Stimulated activated CD4-positive, alpha-beta T cell treated with anti-CD3 and anti-CD28 coated beads, Interleukin-2, amount 100 ng/mL, for 4 hours (primary cell): ENCODE results near the gene RNF19B.
A peak's percentile ranks its signal among the peaks of the same experiment; 100 is the strongest.

ENCODE experiments used
- DNase-seq: peaks from one replicate; pipeline ENCODE4 v3.0.0-alpha.2; 2020; ENCODE audit warnings: low read depth

Gene RNF19B

GRCh38 chr1:32900956-32901822 lies 63.4 kb downstream of the RNF19B start, which contains the start of gene TMEM54:
Gene TMEM54, minus strand, starts transcription at chr1:32901389. Its CDS starts 151 bp downstream, at chr1:32901238.
- no peak for DNase-seq

- no peak for DNase-seq
Observed at GRCh38 chr1:32900371-32900955, 64.1 kb downstream of the RNF19B start.

- DNase-seq = no peak
Observed at GRCh38 chr1:32899586-32900296, 64.9 kb downstream of the RNF19B start.

GRCh38 chr1:32898958-32899357 lies 65.7 kb downstream of the RNF19B start:
- DNase-seq = no peak

- no peak for DNase-seq
Observed at GRCh38 chr1:32898056-32898455, 66.6 kb downstream of the RNF19B start.

- DNase-seq = no peak
Observed at GRCh38 chr1:32897082-32898049, 67.2 kb downstream of the RNF19B start.

- DNase-seq = no peak
Observed at GRCh38 chr1:32896451-32896850, 68.2 kb downstream of the RNF19B start.

- DNase-seq = no peak
Observed at GRCh38 chr1:32895325-32896215, 69.0 kb downstream of the RNF19B start.

GRCh38 chr1:32894681-32895080 lies 69.9 kb downstream of the RNF19B start:
- no peak for DNase-seq

- no peak for DNase-seq
Observed at GRCh38 chr1:32894019-32894600, 70.5 kb downstream of the RNF19B start.

- peak; percentile 18 for DNase-seq
Observed at GRCh38 chr1:32893198-32894018, 71.2 kb downstream of the RNF19B start.

GRCh38 chr1:32892368-32893197 lies 72.0 kb downstream of the RNF19B start:
- DNase-seq = no peak

GRCh38 chr1:32891630-32892029 lies 73.0 kb downstream of the RNF19B start:
- no peak for DNase-seq

- no peak for DNase-seq
Observed at GRCh38 chr1:32891241-32891570, 73.4 kb downstream of the RNF19B start.

GRCh38 chr1:32890516-32891240 lies 73.9 kb downstream of the RNF19B start:
- no peak for DNase-seq

- no peak for DNase-seq
Observed at GRCh38 chr1:32889731-32890278, 74.8 kb downstream of the RNF19B start.

- no peak for DNase-seq
Observed at GRCh38 chr1:32888677-32889420, 75.8 kb downstream of the RNF19B start.
